Loucy (cell line): ENCODE data around the gene TCAIM.

Experiments
- CTCF ChIP-seq: fragments of 200-600 bp; sonication (generic); conservative IDR thresholded peaks from 2 replicates; pipeline ENCODE4 v1.5.1; 2014; ENCODE audit warnings: mild to moderate bottlenecking, antibody characterized with exemption, low read length
- EZH2phosphoT487 ChIP-seq: fragments of 200-600 bp; IDR thresholded peaks from 2 replicates; pipeline ENCODE4 v1.6.1; 2018; ENCODE audit warnings: antibody characterized with exemption, mild to moderate bottlenecking, moderate library complexity, borderline replicate concordance

- TF ChIP-seq CTCF: no peak
- TF ChIP-seq EZH2phosphoT487: no peak
Measured at GRCh38 chr3:44329946-44330345, 8.6 kb upstream of the TCAIM start.
